NCI-H1048 (cell line): ENCODE data around the gene TRIM34.
"Not testable (repeated sequence)": the region's sequence is repeated elsewhere in the genome, so short reads cannot be mapped to it uniquely, and the experiment has no call there.

Experiments used
- DNase-seq: peaks from one replicate; lab custom pipeline; 2025; lab: John Stamatoyannopoulos, UW

Gene TRIM34

DNA sequence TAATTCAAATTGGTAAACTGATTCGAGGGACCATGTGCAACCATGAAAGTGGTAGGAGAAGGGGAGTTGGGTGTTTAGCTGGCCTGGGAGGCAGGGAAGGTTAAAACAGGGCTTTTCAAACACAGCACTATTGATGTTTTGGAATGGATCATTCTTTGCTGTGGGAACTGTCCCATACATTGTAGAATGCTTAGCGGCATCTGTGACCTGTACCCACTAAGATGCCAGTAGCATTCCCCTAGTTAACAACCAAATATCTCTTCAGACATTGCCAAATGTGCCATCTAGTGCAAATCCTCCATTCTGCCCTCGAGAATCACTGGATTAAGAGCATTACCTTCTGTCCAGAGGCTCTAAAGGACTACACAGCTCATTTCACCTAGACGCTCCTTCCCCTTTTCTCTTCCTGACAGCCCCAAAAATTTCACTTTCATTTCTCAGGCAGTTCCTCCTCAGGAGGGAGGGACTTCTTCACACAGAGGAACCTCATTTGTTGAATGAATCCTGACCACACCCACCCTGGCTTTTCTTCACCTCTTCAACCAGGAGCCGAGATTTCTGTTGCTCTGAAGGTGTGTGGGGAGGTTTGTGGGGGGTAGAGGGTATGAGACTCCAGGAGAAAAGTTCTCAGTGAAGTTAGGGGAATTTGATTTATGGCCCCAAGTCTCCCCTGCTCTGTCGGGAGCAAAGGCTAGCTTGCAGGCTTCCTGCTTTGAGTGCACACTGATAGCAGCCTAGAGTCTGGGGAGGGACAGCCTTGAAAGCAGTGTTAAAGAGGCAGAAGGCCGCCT lies at the start of gene TRIM34:
Gene TRIM34, plus strand, starts transcription at position 513 of the 791 bp plus-strand sequence. CDS start 7,331 bp downstream, outside the sequence.
- DNase-seq = peak; percentile 18

DNA sequence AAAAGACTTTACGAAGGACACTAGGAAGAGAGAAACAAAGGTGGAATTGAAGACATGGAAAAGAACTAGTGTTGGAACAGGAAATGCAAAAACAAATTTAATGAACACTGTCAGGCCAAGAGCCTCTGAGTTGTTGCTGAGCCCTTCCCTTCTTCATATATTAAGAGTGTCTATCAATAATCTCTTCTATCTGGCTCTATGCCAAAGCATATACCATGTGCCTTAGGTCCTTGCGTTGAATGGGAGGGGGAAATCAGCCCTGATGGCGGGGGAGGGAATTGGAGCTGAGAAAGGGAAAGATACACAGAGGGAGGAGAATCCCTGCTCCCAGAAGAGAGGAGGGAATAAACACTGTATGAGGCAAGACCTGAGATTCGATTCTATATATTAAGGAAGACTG lies 49.6 kb upstream of the TRIM34 start:
- DNase-seq = no peak

- no peak for DNase-seq
Observed at GRCh38 chr11:5577101-5577500, 47.7 kb upstream of the TRIM34 start.

GRCh38 chr11:5580577-5580976 lies 44.2 kb upstream of the TRIM34 start, which contains the start of gene OR52B6:
Gene OR52B6 (plus strand): TSS chr11:5580877. CDS start chr11:5580877, 0 bp downstream.
- DNase-seq = no peak

- no peak for DNase-seq
Observed at GRCh38 chr11:5581014-5581413, 43.8 kb upstream of the TRIM34 start.

- DNase-seq = not testable (repeated sequence)
Observed at GRCh38 chr11:5584458-5584857, 40.3 kb upstream of the TRIM34 start.

- DNase-seq = not testable (repeated sequence)
Observed at GRCh38 chr11:5589906-5590305, 34.9 kb upstream of the TRIM34 start.

DNA sequence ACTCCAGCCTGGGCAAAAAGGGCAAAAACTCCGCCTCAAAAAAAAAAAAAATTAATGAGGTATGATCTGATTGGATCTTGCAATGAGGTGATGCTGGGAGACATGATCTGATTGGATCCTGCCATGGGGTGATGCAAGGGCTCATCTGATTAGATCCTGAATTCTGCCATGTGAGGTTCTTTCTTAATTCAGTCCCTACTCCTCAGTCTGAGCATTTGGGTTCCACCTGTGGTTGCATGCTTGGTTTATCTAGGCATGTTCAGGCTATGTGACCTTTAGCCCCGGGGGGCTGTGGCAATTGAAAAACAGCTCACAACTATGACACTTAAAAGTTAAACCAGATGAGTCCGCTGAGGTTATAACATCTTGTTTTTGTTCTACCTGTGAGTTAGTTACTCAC lies 33.2 kb upstream of the TRIM34 start:
- no peak for DNase-seq

DNA sequence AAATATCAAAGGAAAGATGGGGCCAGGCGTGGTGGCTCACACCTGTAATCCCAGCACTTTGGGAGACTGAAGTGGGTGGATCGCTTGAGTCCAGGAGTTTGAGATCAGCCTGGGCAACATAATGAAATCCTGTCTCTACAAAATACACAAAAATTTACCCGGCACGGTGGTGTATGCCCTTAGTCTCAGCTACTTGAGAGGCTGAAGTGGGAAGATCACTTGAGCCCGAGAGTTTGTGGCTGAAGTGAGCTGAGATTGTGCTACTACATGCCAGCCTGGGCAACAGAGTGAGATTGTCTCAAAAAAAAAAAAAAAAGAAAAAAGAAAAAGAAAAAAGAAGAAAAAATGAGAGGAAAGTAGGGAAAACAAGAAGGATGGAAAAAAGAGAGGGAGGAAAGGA lies 32.2 kb upstream of the TRIM34 start:
- DNase-seq = no peak

- no peak for DNase-seq
Observed at GRCh38 chr11:5593146-5593545, 31.7 kb upstream of the TRIM34 start.

DNA sequence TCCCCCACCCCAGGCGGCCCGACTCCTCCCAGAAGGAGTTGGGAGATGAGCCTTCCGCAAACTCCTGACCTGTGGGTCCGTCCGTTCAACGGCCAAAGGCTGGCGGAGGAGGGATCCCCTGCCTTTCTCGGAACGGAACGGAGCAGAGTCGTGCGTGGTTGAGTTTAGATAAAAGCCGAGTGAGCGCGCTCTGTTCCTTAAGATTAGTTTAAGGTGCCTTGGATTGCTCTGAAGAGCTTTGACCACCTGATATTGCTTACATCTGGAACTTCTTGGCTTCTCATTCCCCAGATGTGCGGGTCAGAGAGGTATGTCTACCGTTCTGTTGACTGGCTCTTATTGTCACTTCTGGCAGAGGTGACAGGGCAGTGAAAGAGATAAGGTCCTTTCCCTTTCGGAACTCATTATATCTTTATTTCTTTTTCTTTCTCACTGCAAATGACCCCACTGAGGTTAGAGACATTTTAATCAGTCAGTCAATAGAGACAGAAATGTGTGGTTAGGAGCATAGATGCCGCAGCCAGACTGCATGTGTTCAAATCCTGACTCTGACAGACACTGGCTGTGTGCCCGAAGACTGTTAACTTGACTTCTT lies 28.1 kb upstream of the TRIM34 start, which contains the start of gene TRIM6:
Gene TRIM6, plus strand, starts transcription at position 31 of the 595 bp plus-strand sequence. Its CDS starts 261 bp downstream, at position 292.
- no peak for DNase-seq

GRCh38 chr11:5597953-5598352 lies 26.8 kb upstream of the TRIM34 start:
- DNase-seq = no peak

DNA sequence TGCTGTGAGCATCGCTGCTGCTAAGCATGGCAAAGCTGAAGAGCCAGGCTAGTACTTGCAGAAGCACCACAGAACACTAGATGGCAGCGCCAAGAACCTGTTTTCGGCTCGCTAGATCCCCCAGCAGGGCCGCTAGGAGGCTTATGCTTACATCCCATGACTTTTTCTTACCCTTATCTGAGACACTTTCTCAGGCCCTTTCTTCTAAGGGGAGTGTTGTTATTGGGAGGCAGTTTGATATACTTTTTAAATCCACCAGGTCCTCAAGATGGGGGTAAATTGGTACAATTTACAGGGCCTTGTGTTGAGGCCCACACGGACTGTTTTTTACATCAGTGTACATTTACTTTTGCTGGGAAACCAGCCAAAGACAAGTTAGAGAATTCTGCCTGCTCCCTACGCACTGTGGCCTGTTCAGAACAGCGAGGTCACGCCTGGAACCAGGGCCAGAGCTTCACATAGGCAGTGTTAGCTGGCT lies 24.4 kb upstream of the TRIM34 start:
- peak; percentile 24 for DNase-seq

GRCh38 chr11:5602791-5603190 lies 22.0 kb upstream of the TRIM34 start:
- DNase-seq = not testable (repeated sequence)

- no peak for DNase-seq
Observed at GRCh38 chr11:5603326-5603725, 21.5 kb upstream of the TRIM34 start.

GRCh38 chr11:5604896-5605295 lies 19.9 kb upstream of the TRIM34 start:
- no peak for DNase-seq

DNA sequence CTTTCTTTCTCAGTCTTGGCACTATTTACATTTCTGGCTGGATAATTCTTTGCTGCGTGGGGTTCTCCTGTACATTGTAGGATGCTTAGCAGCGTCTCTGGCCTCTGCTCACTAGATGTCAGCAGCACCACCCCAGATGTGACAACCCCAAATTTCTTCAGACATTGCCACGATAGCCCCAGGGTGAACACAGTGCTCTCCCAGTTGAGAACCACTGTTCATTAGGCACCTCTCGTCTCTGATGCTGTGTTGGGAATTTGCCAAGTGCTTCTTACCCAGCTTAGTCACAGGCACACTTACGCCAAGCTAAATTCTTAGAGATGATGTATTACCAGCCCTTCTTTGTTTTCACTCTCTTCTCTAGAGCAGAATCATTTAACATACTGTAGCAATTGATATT lies 19.0 kb upstream of the TRIM34 start:
- no peak for DNase-seq

DNA sequence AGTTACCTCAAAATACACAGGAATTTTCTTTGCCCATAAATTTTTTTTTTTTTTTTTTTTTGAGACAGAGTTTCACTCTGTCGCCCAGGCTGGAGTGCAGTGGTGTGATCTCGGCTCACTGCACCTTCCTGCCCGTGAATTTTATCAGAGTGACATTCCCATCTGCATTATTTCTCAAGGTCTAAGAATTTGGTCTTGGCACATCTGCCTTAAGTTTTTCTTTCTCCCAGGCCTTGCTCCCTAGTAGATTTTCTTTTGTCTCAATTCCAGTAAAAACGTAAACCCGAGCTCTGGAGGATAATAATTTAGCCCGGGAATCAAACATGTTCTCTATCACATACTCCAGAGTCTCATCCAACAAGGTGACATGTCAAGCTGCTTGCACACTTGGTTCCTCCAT lies 16.0 kb upstream of the TRIM34 start:
- DNase-seq = no peak

DNA sequence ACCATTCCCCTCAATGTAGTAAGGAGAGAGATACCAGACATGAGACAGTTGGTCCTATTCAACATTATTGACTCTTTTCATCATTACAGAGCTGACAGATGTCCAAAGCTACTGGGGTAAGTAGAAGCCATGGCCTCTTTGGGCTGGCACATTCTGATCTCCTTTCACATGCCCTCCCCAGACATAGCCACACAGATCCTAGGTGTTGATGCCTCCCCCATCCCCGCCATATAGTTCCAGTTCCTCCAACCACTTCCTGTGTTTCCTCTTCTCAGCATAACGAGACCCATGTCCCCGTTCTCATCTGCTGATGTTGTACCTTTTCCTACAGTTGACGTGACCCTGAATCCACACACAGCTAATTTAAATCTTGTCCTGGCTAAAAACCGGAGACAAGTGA lies 14.4 kb upstream of the TRIM34 start:
- DNase-seq = no peak

GRCh38 chr11:5611627-5612026 lies 13.2 kb upstream of the TRIM34 start:
- DNase-seq = no peak

- no peak for DNase-seq
Observed at GRCh38 chr11:5618807-5619206, 6.0 kb upstream of the TRIM34 start.

DNA sequence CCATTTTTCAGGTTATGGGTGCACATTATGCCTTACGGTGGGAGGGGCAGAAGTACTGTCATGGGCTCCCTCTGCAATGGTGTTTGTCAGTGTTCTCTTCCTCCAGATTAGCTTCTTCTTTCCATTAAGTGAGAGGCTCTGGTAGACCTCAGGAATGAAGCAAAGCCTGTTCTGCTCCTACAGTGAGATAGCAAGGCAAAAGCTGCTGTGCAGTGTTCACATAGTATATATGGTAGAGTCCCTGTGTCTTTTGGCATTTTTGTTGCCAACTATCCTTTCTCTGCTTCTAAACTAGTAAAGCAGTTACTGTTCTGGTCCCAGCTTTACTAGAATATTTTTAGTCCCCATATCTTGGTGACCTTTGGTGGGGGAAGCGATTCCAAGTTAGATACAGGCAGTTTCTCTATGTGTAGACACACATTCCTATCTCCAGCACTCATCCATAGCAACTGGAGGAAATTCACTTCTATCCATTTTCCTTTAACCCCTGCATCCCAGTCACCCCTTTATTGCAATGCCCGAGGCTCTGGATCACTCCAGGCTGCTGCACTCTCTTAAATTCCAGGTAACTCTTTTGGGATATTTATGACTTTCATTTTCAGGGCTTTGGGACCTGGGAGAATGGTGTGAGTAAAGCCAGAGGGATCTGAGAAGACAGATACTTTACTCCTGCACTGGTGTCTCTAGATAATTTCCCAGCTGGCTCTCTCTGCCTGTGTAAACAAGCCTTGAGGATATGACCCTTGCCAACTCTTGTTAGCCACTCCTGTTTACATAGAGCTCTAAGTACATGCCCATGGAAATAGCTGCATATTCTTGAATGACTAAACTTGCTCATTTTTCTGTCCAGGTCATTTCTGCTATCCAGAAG lies 3.9 kb upstream of the TRIM34 start:
- no peak for DNase-seq
